HCT116 (cell line): Measurements from ENCODE around the gene C1QL3. TPM values are rescaled to one million over a fixed set of nuclear protein-coding genes. Genes with fewer than 3 reads are reported as not detected.

Experiments
- ATAC-seq: fragments of 200-7000 bp; cut with Tn5 transposase; 2 replicates; pipeline ENCODE4 v1.9.1; 2020; ENCODE audit warnings: mild to moderate bottlenecking, moderate library complexity
- Bru-seq: library from RNA; stranded (reverse); fragments of 400-500 nt; gene quantifications from one replicate; lab custom pipeline; 2021; lab: Mats Ljungman, UMichigan
- BruChase-seq, 2 experiments: library from RNA; stranded (reverse); fragments of 400-500 nt; gene quantifications; one replicate each; lab custom pipeline; 2021; lab: Mats Ljungman, UMichigan
- BruUV-seq: library from RNA; stranded (reverse); fragments of 400-500 nt; replicated peaks from 2 replicates; lab custom pipeline; 2021; lab: Mats Ljungman, UMichigan
- CTCF ChIA-PET: fragments of 300-600 bp; sonication (Branson Sonifier 250); formaldehyde crosslinking; loops from one replicate; lab custom pipeline; 2021; ENCODE audit warnings: antibody characterized with exemption; lab: Charles Lee
- POLR2A ChIA-PET: fragments of 300-600, 350-600 bp; sonication (Branson Sonifier 250); formaldehyde crosslinking; loops from one replicate; lab custom pipeline; 2021; ENCODE audit warnings: antibody characterized with exemption; lab: Charles Lee
- RAD21 ChIA-PET, 2 experiments: fragments of 300-600 bp; sonication (Branson Sonifier 250); formaldehyde crosslinking; loops; one replicate each; lab custom pipeline; 2023; ENCODE audit warnings: low total read pairs in 2 of 2; ENCODE audit not compliant: uncharacterized antibody in 2 of 2, unreplicated experiment in 2 of 2, low non-redundant PET in 1 of 2; lab: Charles Lee
- DNase-seq: peaks from one replicate; pipeline ENCODE4 v3.0.0-alpha.2; 2010; ENCODE audit warnings: low read depth, low spot score
- H2AFZ ChIP-seq: fragments of 200-600 bp; shearing (Covaris generic), sonication (generic); 2 replicates; pipeline ENCODE4 v1.6.1; 2017; ENCODE audit warnings: low read depth, mixed run types, mixed read lengths, antibody characterized with exemption, low read length; ENCODE audit not compliant: poor library complexity, severe bottlenecking
- H3K27ac ChIP-seq: 2 replicates; pipeline ENCODE4 v1.5.1; 2012; ENCODE audit warnings: low read depth, low read length
- H3K27me3 ChIP-seq: fragments of 200-600 bp; sonication (generic); 2 replicates; pipeline ENCODE4 v1.6.1; 2016; ENCODE audit warnings: mixed run types, low read length, mixed read lengths; ENCODE audit not compliant: insufficient read depth
- H3K36me3 ChIP-seq, 2 experiments: fragments of 200-500 bp in 1 of 2; fragments of 200-600 bp in 1 of 2; sonication (Bioruptor generic) in 1 of 2; sonication (generic) in 1 of 2; 2 replicates each; pipeline versions ENCODE4 v1.5.1 to v1.6.1; 2014 to 2016; ENCODE audit warnings: low read length in 2 of 2, inconsistent platforms in 1 of 2, mixed read lengths in 1 of 2, mixed run types in 1 of 2; ENCODE audit not compliant: insufficient read depth in 2 of 2, control insufficient read depth in 1 of 2
- H3K4me1 ChIP-seq, 2 experiments: fragments of 200-600 bp in 1 of 2; sonication (generic) in 1 of 2; 2 replicates each; pipeline versions ENCODE4 v1.5.1 to v1.6.1; 2012 to 2017; ENCODE audit warnings: low read length in 2 of 2, inconsistent platforms in 1 of 2, mild to moderate bottlenecking in 1 of 2, mixed read lengths in 1 of 2, mixed run types in 1 of 2, moderate library complexity in 1 of 2; ENCODE audit not compliant: insufficient read depth in 2 of 2, control insufficient read depth in 1 of 2
- H3K4me2 ChIP-seq: fragments of 200-600 bp; sonication (generic); 2 replicates; pipeline ENCODE4 v1.6.1; 2017; ENCODE audit warnings: mixed run types, low read length, mixed read lengths
- H3K4me3 ChIP-seq, 2 experiments: fragments of 200-600 bp in 1 of 2; sonication (generic) in 1 of 2; replicated peaks in 1 of 2; 2 replicates each; pipeline ENCODE4 v1.5.1; 2011 to 2016; ENCODE audit warnings: low read length in 2 of 2, control low read depth in 1 of 2, low read depth in 1 of 2, mild to moderate bottlenecking in 1 of 2, mixed read lengths in 1 of 2, mixed run types in 1 of 2
- H3K79me2 ChIP-seq: fragments of 200-600 bp; sonication (generic); 2 replicates; pipeline ENCODE4 v1.6.1; 2017; ENCODE audit warnings: mild to moderate bottlenecking, mixed run types, low read length, moderate library complexity, mixed read lengths; ENCODE audit not compliant: insufficient read depth
- H3K9ac ChIP-seq: fragments of 200-600 bp; sonication (generic); 2 replicates; pipeline ENCODE4 v1.6.1; 2016; ENCODE audit warnings: low read length, mixed read lengths
- H3K9me2 ChIP-seq: fragments of 200-600 bp; sonication (generic), shearing (Covaris generic); 2 replicates; pipeline ENCODE4 v1.6.1; 2017; ENCODE audit warnings: mixed run types, mild to moderate bottlenecking, moderate library complexity; ENCODE audit not compliant: insufficient read depth
- H3K9me3 ChIP-seq, 2 experiments: fragments of 200-500 bp in 1 of 2; fragments of 200-600 bp in 1 of 2; sonication (Bioruptor generic) in 1 of 2; sonication (generic) in 1 of 2; 2 replicates each; pipeline ENCODE4 v1.6.1; 2014 to 2017; ENCODE audit warnings: low read length in 2 of 2, mixed read lengths in 2 of 2, inconsistent platforms in 1 of 2, low read depth in 1 of 2, mild to moderate bottlenecking in 1 of 2, mixed run types in 1 of 2, moderate library complexity in 1 of 2; ENCODE audit not compliant: control insufficient read depth in 1 of 2, insufficient read depth in 1 of 2
- H4K20me1 ChIP-seq: fragments of 200-600 bp; sonication (generic), shearing (Covaris generic); 2 replicates; pipeline ENCODE4 v1.6.1; 2017; ENCODE audit warnings: mixed run types, mild to moderate bottlenecking, moderate library complexity; ENCODE audit not compliant: insufficient read depth
- ATF3 ChIP-seq: IDR thresholded peaks from 2 replicates; pipeline ENCODE4 v1.6.1; 2012
- CBX3 ChIP-seq: IDR thresholded peaks from 2 replicates; pipeline ENCODE4 v1.6.1; 2012; ENCODE audit warnings: low read depth
- CEBPB ChIP-seq: IDR thresholded peaks from 2 replicates; pipeline ENCODE4 v1.6.1; 2012; ENCODE audit warnings: low read depth
- EGR1 ChIP-seq: IDR thresholded peaks from 2 replicates; pipeline ENCODE4 v1.6.1; 2012; ENCODE audit warnings: low read depth
- ELF1 ChIP-seq: IDR thresholded peaks from 2 replicates; pipeline ENCODE4 v1.6.1; 2012; ENCODE audit warnings: low read depth, borderline replicate concordance
- EZH2phosphoT487 ChIP-seq: fragments of 200-600 bp; IDR thresholded peaks from 2 replicates; pipeline ENCODE4 v1.6.1; 2018; ENCODE audit warnings: antibody characterized with exemption, borderline replicate concordance
- FOSL1 ChIP-seq: IDR thresholded peaks from 2 replicates; pipeline ENCODE4 v1.6.1; 2012; ENCODE audit warnings: low read depth
- JUND ChIP-seq: IDR thresholded peaks from 2 replicates; pipeline ENCODE4 v1.6.1; 2012
- POLR2A ChIP-seq: IDR thresholded peaks from 2 replicates; pipeline ENCODE4 v1.7.0; 2011; ENCODE audit warnings: borderline replicate concordance; ENCODE audit not compliant: insufficient read depth, insufficient read length; ENCODE audit errors: extremely low read depth
- POLR2AphosphoS5 ChIP-seq: IDR thresholded peaks from 2 replicates; pipeline ENCODE4 v1.6.1; 2011; ENCODE audit warnings: mild to moderate bottlenecking, low read depth, low read length, moderate library complexity
- RAD21 ChIP-seq: IDR thresholded peaks from 2 replicates; pipeline ENCODE4 v1.6.1; 2012; ENCODE audit warnings: low read depth, mild to moderate bottlenecking
- SP1 ChIP-seq: IDR thresholded peaks from 2 replicates; pipeline ENCODE4 v1.6.1; 2012; ENCODE audit warnings: low read depth
- SRF ChIP-seq: IDR thresholded peaks from 2 replicates; pipeline ENCODE4 v1.6.1; 2012; ENCODE audit warnings: low read depth
- TCF7L2 ChIP-seq: IDR thresholded peaks from 2 replicates; pipeline ENCODE4 v1.7.0; 2011; ENCODE audit warnings: borderline replicate concordance, inconsistent platforms; ENCODE audit not compliant: insufficient read depth, insufficient read length; ENCODE audit errors: extremely low read depth
- YY1 ChIP-seq: IDR thresholded peaks from 2 replicates; pipeline ENCODE4 v1.6.1; 2011; ENCODE audit warnings: low read length, low read depth, moderate library complexity, mild to moderate bottlenecking; ENCODE audit not compliant: insufficient replicate concordance; ENCODE audit errors: extremely low read depth
- ZBTB33 ChIP-seq: IDR thresholded peaks from 2 replicates; pipeline ENCODE4 v1.6.1; 2011; ENCODE audit warnings: mild to moderate bottlenecking, low read length, moderate library complexity; ENCODE audit not compliant: insufficient replicate concordance; ENCODE audit errors: extremely low read depth
- ZNF274 ChIP-seq: fragments of 200-500 bp; sonication (Bioruptor generic); IDR thresholded peaks from 2 replicates; pipeline ENCODE4 v1.6.1; 2014; ENCODE audit warnings: mild to moderate bottlenecking, low read depth, low read length, inconsistent platforms
- intact Hi-C: fragments of 100-400 bp; cut with micrococcal nuclease; formaldehyde crosslinking; loops from 2 replicates; pipeline ENCODE4 v1.10.0; 2022
- long read RNA-seq: library from polyadenylated mRNA; unstranded; transcript quantifications from one replicate; pipeline ENCODE4 v2.0.0, GENCODE V29; 2021; ENCODE audit not compliant: unreplicated experiment
- polyA plus RNA-seq: library from polyadenylated mRNA; unstranded; fragments of >200 nt; gene quantifications from 2 replicates; pipeline ENCODE4 v1.2.1, GENCODE V29; 2012; ENCODE audit warnings: missing spikeins
- total RNA-seq: library from RNA; stranded (reverse); gene quantifications from one replicate; pipeline ENCODE4 v1.2.1, GENCODE V29; 2021; ENCODE audit not compliant: unreplicated experiment
- TF ChIP-seq, protein P1 (sequence below), 3 experiments: fragments of 200-600 bp in 1 of 3; sonication (generic) in 1 of 3; IDR thresholded peaks in 2 of 3; conservative IDR thresholded peaks in 1 of 3; 2 replicates each; pipeline ENCODE4 v1.5.1; 2012 to 2017; ENCODE audit warnings: low read depth in 2 of 3, low read length in 2 of 3, antibody characterized with exemption in 1 of 3, borderline replicate concordance in 1 of 3, control low read depth in 1 of 3, mild to moderate bottlenecking in 1 of 3, mixed read lengths in 1 of 3, mixed run types in 1 of 3, moderate library complexity in 1 of 3; ENCODE audit not compliant: insufficient read depth in 1 of 3
- TF ChIP-seq, protein P2 (sequence below): IDR thresholded peaks from 2 replicates; pipeline ENCODE4 v1.6.1; 2012; ENCODE audit warnings: low read depth

C1QL3 gene
- total RNA-seq (not detected), Bru-seq, nascent RNA (percentile 8 among the genes with signal in this experiment), BruChase-seq, experiment 1, labeled RNA remaining after a 6-hour chase (percentile 8 among the genes with signal in this experiment), BruChase-seq, experiment 2, labeled RNA remaining after a 2-hour chase (percentile 8 among the genes with signal in this experiment)
- polyA plus RNA-seq: 0.25 and 0.43 TPM in 2 replicates
- long read RNA-seq, partial matches to known transcripts: 0 of 1 reads
- long read RNA-seq, other reads (novel, unspliced or antisense): 1 of 1 reads

- POLR2A ChIA-PET: no interaction called here
- no peaks in the 10 kb centered on the region for H3K9me2 ChIP-seq
- CTCF ChIA-PET: no interaction called here
- no peak within 1 kb of the TSS for H3K27ac ChIP-seq
- no peaks in the 10 kb centered on the region for H3K27me3 ChIP-seq
- H3K9me3 ChIP-seq: no peaks in the 10 kb centered on the region
- RAD21 ChIA-PET: no interaction called here
- no peaks in the 10 kb centered on the region for H4K20me1 ChIP-seq
- H2AFZ ChIP-seq: no peak within 1 kb of the TSS
- intact Hi-C loops: no loop called here
- ATAC-seq (no peak), DNase-seq (no peak)
- H3K4me3 ChIP-seq: no peak within 1 kb of the TSS
- no peak within 1 kb of the TSS for H3K9ac ChIP-seq
- no peaks in the 10 kb centered on the region for H3K4me1 ChIP-seq
- H3K79me2 ChIP-seq: no peaks in the 10 kb centered on the region
- H3K36me3 ChIP-seq: no peaks in the 10 kb centered on the region
- BruUV-seq: no TSS peak
- H3K4me2 ChIP-seq: no peak within 1 kb of the TSS
- TF ChIP-seq, protein P1, sequence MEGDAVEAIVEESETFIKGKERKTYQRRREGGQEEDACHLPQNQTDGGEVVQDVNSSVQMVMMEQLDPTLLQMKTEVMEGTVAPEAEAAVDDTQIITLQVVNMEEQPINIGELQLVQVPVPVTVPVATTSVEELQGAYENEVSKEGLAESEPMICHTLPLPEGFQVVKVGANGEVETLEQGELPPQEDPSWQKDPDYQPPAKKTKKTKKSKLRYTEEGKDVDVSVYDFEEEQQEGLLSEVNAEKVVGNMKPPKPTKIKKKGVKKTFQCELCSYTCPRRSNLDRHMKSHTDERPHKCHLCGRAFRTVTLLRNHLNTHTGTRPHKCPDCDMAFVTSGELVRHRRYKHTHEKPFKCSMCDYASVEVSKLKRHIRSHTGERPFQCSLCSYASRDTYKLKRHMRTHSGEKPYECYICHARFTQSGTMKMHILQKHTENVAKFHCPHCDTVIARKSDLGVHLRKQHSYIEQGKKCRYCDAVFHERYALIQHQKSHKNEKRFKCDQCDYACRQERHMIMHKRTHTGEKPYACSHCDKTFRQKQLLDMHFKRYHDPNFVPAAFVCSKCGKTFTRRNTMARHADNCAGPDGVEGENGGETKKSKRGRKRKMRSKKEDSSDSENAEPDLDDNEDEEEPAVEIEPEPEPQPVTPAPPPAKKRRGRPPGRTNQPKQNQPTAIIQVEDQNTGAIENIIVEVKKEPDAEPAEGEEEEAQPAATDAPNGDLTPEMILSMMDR (IDR thresholded peaks at IDR 0.05 in 2 of 3, conservative IDR thresholded peaks at IDR 0.05 in 1 of 3; ENCODE audit: borderline replicate concordance in 1 of 3, insufficient read depth in 1 of 3, low read depth in 2 of 3, low read length in 2 of 3): no peak
- TF ChIP-seq TCF7L2 (no peak), FOSL1 (no peak), POLR2AphosphoS5 (no peak), CEBPB (no peak), JUND (no peak), ATF3 (no peak), EGR1 (no peak), CBX3 (no peak), YY1 (no peak), SP1 (no peak), SRF (no peak), POLR2A (no peak), EZH2phosphoT487 (no peak), ZNF274 (no peak), ZBTB33 (no peak), RAD21 (no peak), ELF1 (no peak)
- TF ChIP-seq, protein P2, sequence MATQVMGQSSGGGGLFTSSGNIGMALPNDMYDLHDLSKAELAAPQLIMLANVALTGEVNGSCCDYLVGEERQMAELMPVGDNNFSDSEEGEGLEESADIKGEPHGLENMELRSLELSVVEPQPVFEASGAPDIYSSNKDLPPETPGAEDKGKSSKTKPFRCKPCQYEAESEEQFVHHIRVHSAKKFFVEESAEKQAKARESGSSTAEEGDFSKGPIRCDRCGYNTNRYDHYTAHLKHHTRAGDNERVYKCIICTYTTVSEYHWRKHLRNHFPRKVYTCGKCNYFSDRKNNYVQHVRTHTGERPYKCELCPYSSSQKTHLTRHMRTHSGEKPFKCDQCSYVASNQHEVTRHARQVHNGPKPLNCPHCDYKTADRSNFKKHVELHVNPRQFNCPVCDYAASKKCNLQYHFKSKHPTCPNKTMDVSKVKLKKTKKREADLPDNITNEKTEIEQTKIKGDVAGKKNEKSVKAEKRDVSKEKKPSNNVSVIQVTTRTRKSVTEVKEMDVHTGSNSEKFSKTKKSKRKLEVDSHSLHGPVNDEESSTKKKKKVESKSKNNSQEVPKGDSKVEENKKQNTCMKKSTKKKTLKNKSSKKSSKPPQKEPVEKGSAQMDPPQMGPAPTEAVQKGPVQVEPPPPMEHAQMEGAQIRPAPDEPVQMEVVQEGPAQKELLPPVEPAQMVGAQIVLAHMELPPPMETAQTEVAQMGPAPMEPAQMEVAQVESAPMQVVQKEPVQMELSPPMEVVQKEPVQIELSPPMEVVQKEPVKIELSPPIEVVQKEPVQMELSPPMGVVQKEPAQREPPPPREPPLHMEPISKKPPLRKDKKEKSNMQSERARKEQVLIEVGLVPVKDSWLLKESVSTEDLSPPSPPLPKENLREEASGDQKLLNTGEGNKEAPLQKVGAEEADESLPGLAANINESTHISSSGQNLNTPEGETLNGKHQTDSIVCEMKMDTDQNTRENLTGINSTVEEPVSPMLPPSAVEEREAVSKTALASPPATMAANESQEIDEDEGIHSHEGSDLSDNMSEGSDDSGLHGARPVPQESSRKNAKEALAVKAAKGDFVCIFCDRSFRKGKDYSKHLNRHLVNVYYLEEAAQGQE: no peak
Observed at GRCh38 chr10:16521311-16522016, at the start of gene C1QL3. C1QL3 (minus strand) TSS chr10:16521879; CDS start chr10:16521065, 814 bp downstream.
